ENCODE results near the gene ATP1A3.

DNA sequence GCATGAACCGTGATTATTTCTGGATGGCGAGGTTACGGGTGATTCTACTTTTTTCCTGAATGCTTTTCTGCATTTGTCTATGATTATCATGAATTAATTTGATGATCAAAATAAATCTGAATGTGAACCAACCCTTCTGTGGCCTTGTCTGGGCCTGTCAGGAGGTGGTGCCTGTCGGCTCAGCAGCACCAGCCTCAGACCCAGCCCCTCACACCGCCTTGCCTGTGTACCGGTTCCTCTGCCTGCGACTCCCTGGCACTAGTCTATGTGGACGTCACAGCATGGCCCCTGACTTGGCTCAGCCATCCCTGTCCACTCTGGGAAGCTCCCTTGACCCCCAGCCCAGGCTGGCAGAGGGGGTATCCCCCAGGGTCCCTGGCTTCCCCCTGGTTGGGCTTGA lies 19.4 kb downstream of the ATP1A3 start:
- no peak for TF ChIP-seq POLR2AphosphoS5 (IDR thresholded peaks at IDR 0.05; ENCODE audit: low read depth, low read length)
- TF ChIP-seq, protein P1, sequence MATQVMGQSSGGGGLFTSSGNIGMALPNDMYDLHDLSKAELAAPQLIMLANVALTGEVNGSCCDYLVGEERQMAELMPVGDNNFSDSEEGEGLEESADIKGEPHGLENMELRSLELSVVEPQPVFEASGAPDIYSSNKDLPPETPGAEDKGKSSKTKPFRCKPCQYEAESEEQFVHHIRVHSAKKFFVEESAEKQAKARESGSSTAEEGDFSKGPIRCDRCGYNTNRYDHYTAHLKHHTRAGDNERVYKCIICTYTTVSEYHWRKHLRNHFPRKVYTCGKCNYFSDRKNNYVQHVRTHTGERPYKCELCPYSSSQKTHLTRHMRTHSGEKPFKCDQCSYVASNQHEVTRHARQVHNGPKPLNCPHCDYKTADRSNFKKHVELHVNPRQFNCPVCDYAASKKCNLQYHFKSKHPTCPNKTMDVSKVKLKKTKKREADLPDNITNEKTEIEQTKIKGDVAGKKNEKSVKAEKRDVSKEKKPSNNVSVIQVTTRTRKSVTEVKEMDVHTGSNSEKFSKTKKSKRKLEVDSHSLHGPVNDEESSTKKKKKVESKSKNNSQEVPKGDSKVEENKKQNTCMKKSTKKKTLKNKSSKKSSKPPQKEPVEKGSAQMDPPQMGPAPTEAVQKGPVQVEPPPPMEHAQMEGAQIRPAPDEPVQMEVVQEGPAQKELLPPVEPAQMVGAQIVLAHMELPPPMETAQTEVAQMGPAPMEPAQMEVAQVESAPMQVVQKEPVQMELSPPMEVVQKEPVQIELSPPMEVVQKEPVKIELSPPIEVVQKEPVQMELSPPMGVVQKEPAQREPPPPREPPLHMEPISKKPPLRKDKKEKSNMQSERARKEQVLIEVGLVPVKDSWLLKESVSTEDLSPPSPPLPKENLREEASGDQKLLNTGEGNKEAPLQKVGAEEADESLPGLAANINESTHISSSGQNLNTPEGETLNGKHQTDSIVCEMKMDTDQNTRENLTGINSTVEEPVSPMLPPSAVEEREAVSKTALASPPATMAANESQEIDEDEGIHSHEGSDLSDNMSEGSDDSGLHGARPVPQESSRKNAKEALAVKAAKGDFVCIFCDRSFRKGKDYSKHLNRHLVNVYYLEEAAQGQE (IDR thresholded peaks at IDR 0.05; ENCODE audit: insufficient read depth in 1 of 2, low read depth in 2 of 2, low read length in 2 of 2): no peak
